Measurements from ENCODE around the gene CRYM. TPM values are rescaled to one million over a fixed set of nuclear protein-coding genes. Genes with fewer than 3 reads are reported as not detected.

CRYM gene
- total RNA-seq = 17.1 TPM

DNA sequence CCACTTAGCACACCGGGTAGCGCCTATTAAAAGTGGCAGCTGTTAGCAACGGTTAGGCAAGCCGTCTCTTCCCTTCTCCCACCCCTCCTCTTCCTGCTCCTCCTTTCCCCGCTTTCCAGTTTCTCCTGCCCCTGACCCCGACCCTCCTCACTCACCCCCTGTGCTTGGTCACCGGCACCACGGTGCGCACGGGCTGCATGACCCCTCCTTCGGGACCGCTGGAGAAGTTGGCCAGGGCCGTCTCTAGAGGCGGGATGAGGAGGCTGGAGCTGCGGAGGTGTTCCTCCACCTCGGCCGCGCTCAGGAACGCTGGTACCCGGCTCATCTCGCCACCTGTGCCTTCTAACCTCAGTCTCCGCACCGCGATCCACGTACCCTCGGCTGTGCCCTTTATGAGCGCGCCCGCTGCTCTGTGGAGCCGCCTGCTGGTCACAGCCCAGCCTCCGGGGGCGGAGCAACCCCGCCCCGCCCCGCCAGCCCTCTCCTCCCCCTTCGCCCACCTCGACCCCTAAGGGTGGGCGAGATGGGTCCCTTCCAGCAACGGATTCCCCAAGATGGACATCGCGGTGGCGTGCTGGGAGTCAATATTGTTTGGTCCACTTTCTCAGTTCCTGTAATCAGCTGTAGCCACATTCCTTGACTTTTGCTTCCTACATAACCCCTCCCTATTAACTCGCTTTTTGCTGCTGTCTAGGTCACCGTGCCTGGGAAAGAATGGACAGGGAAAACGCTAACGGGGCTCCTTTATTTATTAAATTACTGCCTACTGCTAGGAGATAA lies at the start of gene CRYM:
CRYM (minus strand) TSS at position 364 of the 780 bp plus-strand sequence; CDS start at position 325, 39 bp downstream.

DNA sequence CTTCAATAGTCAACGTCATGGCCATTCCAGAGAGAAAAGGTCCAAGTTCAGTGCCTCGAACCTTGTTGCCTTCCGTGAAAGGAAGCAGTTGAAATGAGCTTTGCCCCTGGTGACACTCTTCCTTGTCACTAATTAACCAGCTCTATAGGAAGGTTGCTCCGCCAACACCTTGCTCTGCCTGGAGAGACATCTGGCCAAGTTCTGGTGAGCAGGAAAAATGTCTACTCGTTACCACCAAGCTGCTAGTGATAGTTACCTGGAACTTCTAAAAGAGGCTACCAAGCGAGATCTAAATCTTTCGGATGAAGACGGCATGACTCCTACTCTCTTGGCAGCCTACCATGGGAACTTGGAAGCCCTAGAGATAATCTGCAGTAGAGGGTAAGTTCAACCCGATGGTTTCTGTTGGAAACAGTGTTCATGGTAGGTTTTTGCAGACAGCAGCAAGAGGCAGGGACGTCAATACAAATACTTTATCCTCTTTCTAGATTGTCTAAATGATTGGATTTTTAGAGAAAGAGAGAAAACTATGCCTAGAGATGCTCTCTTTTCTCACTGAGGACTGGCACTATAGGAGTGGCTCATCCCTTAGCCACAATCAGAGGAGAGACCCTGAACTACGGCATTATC lies 44.5 kb downstream of the CRYM start, which contains the start of gene ANKS4B:
ANKS4B (plus strand) TSS at position 179 of the 630 bp plus-strand sequence; CDS start at position 218, 39 bp downstream.

DNA sequence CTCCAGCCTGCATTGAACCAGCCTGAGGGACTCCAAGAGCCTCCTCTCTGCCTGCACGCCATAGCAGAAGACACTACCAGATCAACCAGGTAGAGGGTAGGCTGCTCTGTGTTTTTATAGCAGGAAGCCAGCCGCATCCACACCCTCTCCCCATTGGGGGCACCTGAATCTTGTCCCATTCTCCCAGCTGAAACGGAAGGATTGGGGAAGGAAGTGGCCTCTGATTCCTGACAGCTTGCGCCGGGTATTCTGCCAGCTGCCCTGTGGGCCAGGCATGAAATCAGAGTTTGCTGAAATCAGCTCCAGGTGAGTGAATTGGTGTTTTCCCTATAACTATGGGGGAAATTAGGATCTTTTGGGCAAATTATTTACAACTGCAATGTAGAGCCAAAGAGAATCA lies 66.6 kb downstream of the CRYM start, which contains the start of gene ZP2:
ZP2 (minus strand) TSS at position 89 of the 400 bp plus-strand sequence; CDS start at position 62, 27 bp downstream.

Other genes with a start within 250 kb of the CRYM start
- gene DNAH3, start 127.4 kb downstream of the CRYM start, total RNA-seq = 3.7 TPM
- 38.8 TPM for gene LDAF1, start 119.6 kb downstream of the CRYM start, total RNA-seq
- 0.23 TPM for gene ZP2, start 66.7 kb downstream of the CRYM start, total RNA-seq
- gene ANKS4B, start 44.6 kb downstream of the CRYM start, total RNA-seq = not detected